Mesenchymal stem cell (in vitro differentiated cells and primary cell): ENCODE results near the gene COX7B2.

Source experiments
- DNase-seq: peaks from one replicate; pipeline ENCODE4 v3.0.0-alpha.2; 2013
- H2AFZ ChIP-seq: one replicate; pipeline ENCODE4 v1.6.1; 2013; ENCODE audit warnings: low read depth, mild to moderate bottlenecking, control low read depth, inconsistent platforms, low read length, moderate library complexity
- H2AK5ac ChIP-seq: 2 replicates; pipeline ENCODE4 v1.6.1; 2013; ENCODE audit warnings: low read length, moderate library complexity, mild to moderate bottlenecking, inconsistent platforms; ENCODE audit not compliant: severe bottlenecking
- H2BK120ac ChIP-seq: one replicate; pipeline ENCODE4 v1.6.1; 2013; ENCODE audit warnings: low read depth, mild to moderate bottlenecking, inconsistent platforms, low read length, moderate library complexity
- H2BK12ac ChIP-seq, 2 experiments: one replicate each; pipeline ENCODE4 v1.6.1; 2013; ENCODE audit warnings: inconsistent platforms in 2 of 2, low read length in 2 of 2, mild to moderate bottlenecking in 2 of 2, moderate library complexity in 2 of 2, control low read depth in 1 of 2
- H2BK15ac ChIP-seq: one replicate; pipeline ENCODE4 v1.6.1; 2013; ENCODE audit warnings: mild to moderate bottlenecking, low read depth, inconsistent platforms; ENCODE audit not compliant: poor library complexity, severe bottlenecking
- H2BK5ac ChIP-seq: 2 replicates; pipeline ENCODE4 v1.6.1; 2013; ENCODE audit warnings: low read depth, mild to moderate bottlenecking, low read length, control low read depth, inconsistent platforms; ENCODE audit not compliant: poor library complexity, severe bottlenecking
- H3K14ac ChIP-seq, 2 experiments: one replicate each; pipeline ENCODE4 v1.6.1; 2013; ENCODE audit warnings: inconsistent platforms in 2 of 2, low read length in 2 of 2, control low read depth in 1 of 2, mild to moderate bottlenecking in 1 of 2, moderate library complexity in 1 of 2
- H3K18ac ChIP-seq, 2 experiments: one replicate each; pipeline ENCODE4 v1.6.1; 2013; ENCODE audit warnings: inconsistent platforms in 2 of 2, low read length in 2 of 2, control low read depth in 1 of 2, low read depth in 1 of 2, mild to moderate bottlenecking in 1 of 2
- H3K23ac ChIP-seq, 2 experiments: one replicate each; pipeline ENCODE4 v1.6.1; 2013; ENCODE audit warnings: inconsistent platforms in 2 of 2, low read length in 2 of 2, mild to moderate bottlenecking in 2 of 2, moderate library complexity in 2 of 2, control low read depth in 1 of 2
- H3K27ac ChIP-seq: 2 replicates; pipeline ENCODE4 v1.5.1; 2013; ENCODE audit warnings: mild to moderate bottlenecking, moderate library complexity, low read length, control low read depth, inconsistent platforms; ENCODE audit not compliant: poor library complexity, severe bottlenecking
- H3K27me3 ChIP-seq, 2 experiments: 2 replicates each; pipeline versions ENCODE4 v1.6.1 to v1.7.0; 2013; ENCODE audit warnings: low read length in 2 of 2, mild to moderate bottlenecking in 2 of 2, moderate library complexity in 2 of 2, control low read depth in 1 of 2, inconsistent platforms in 1 of 2; ENCODE audit not compliant: control insufficient read depth in 1 of 2, insufficient read depth in 1 of 2
- H3K36me3 ChIP-seq, 2 experiments: 2 replicates each; pipeline versions ENCODE4 v1.6.1 to v1.7.0; 2013; ENCODE audit warnings: low read length in 2 of 2, control low read depth in 1 of 2, inconsistent platforms in 1 of 2, low read depth in 1 of 2, mild to moderate bottlenecking in 1 of 2; ENCODE audit not compliant: insufficient read depth in 2 of 2, control insufficient read depth in 1 of 2
- H3K4ac ChIP-seq, 2 experiments: one replicate each; pipeline ENCODE4 v1.6.1; 2013; ENCODE audit warnings: inconsistent platforms in 2 of 2, low read length in 2 of 2, mild to moderate bottlenecking in 2 of 2, moderate library complexity in 2 of 2, control low read depth in 1 of 2, low read depth in 1 of 2
- H3K4me1 ChIP-seq: 2 replicates; pipeline ENCODE4 v1.6.1; 2013; ENCODE audit warnings: low read depth, low read length, control low read depth; ENCODE audit not compliant: control insufficient read depth, insufficient read depth
- H3K4me2 ChIP-seq: 2 replicates; pipeline ENCODE4 v1.6.1; 2013; ENCODE audit warnings: low read length, mild to moderate bottlenecking, inconsistent platforms; ENCODE audit not compliant: poor library complexity, severe bottlenecking
- H3K4me3 ChIP-seq, 2 experiments: 2 replicates each; pipeline versions ENCODE4 v1.5.1 to v1.7.0; 2013; ENCODE audit warnings: low read length in 2 of 2, mild to moderate bottlenecking in 2 of 2, control low read depth in 1 of 2, low read depth in 1 of 2; ENCODE audit not compliant: insufficient read depth in 1 of 2
- H3K79me1 ChIP-seq: replicated peaks from 2 replicates; pipeline ENCODE4 v1.6.1; 2013; ENCODE audit warnings: mild to moderate bottlenecking, control low read depth, low read length, inconsistent platforms; ENCODE audit not compliant: poor library complexity, severe bottlenecking
- H3K9ac ChIP-seq: 2 replicates; pipeline ENCODE4 v1.7.0; 2013; ENCODE audit warnings: mild to moderate bottlenecking, low read length, moderate library complexity
- H3K9me3 ChIP-seq: 2 replicates; pipeline ENCODE4 v1.7.0; 2013; ENCODE audit warnings: mild to moderate bottlenecking, low read length; ENCODE audit not compliant: control insufficient read depth
- H4K8ac ChIP-seq: one replicate; pipeline ENCODE4 v1.6.1; 2013; ENCODE audit warnings: inconsistent platforms, mild to moderate bottlenecking, low read length, moderate library complexity
- H4K91ac ChIP-seq: one replicate; pipeline ENCODE4 v1.6.1; 2013; ENCODE audit warnings: mild to moderate bottlenecking, low read length, inconsistent platforms
- WGBS: methylation state at CpG from one replicate; pipeline ENCODE4 v1.1.7; 2013; ENCODE audit warnings: mixed read lengths; 5-methylcytosine and 5-hydroxymethylcytosine counted together

COX7B2 gene

GRCh38 chr4:46830971-46831454, 78.0 kb downstream of the COX7B2 start:
- H3K9ac ChIP-seq: no peak overlapping the region
- no peak overlapping the region for H3K4me3 ChIP-seq
- no peaks in the 10 kb centered on the region for H3K36me3 ChIP-seq
- no peak overlapping the region for H2BK15ac ChIP-seq
- H2BK5ac ChIP-seq: no peak overlapping the region
- no peak overlapping the region for H3K23ac ChIP-seq
- WGBS: 98% methylated on average over 14 of the region's 24 CpGs
- no peak overlapping the region for H3K18ac ChIP-seq
- no peak overlapping the region for H3K4me2 ChIP-seq
- no peak overlapping the region for H3K4ac ChIP-seq
- no peak overlapping the region for H4K8ac ChIP-seq
- H2AFZ ChIP-seq: no peak overlapping the region
- no peak overlapping the region for H4K91ac ChIP-seq
- no peak for DNase-seq
- no peak overlapping the region for H3K27ac ChIP-seq
- H2AK5ac ChIP-seq: no peak overlapping the region
- H3K27me3 ChIP-seq: no peaks in the 10 kb centered on the region
- H3K14ac ChIP-seq: peak overlapping the region in 1 of 2 experiments; percentile 3
- H3K79me1 ChIP-seq: no peaks in the 10 kb centered on the region
- no peaks in the 10 kb centered on the region for H3K4me1 ChIP-seq
- H2BK12ac ChIP-seq: no peak overlapping the region
- no peaks in the 10 kb centered on the region for H3K9me3 ChIP-seq
- H2BK120ac ChIP-seq: no peak overlapping the region

DNA sequence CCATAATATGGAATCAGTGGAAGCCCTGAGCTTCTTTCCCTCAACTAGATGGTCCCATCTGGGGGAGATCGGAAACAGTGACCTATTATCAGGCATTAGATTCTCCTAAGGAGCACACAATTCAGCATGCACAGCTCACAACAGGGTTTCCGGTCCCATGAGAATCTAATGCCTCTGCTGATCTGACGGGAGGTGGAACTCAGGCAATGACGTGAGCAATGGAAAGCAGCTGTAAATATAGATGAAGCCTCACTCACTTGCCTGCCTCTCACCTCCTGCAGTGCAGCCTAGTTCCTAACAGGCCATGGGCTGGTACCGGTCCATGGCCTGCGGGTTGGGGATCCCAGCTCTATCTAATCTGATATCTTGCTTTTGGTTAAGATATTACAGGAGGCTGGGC, 88.9 kb downstream of the COX7B2 start:
- 97% methylated on average over 6 of the region's 6 CpGs for WGBS
- H3K18ac ChIP-seq: no peak overlapping the region
- H3K79me1 ChIP-seq: no peaks in the 10 kb centered on the region
- H3K4me3 ChIP-seq: no peak overlapping the region
- H3K27ac ChIP-seq: no peak overlapping the region
- H2BK15ac ChIP-seq: no peak overlapping the region
- no peak overlapping the region for H3K4me2 ChIP-seq
- no peaks in the 10 kb centered on the region for H3K36me3 ChIP-seq
- H3K23ac ChIP-seq: no peak overlapping the region
- H2BK120ac ChIP-seq: no peak overlapping the region
- H3K14ac ChIP-seq: no peak overlapping the region
- no peak overlapping the region for H4K8ac ChIP-seq
- H3K9me3 ChIP-seq: peaks cover 5% of the 10 kb centered on the region
- no peak overlapping the region for H2BK12ac ChIP-seq
- peak overlapping the region; percentile 41 for H4K91ac ChIP-seq
- H2AK5ac ChIP-seq: no peak overlapping the region
- no peak overlapping the region for H3K9ac ChIP-seq
- DNase-seq: no peak
- no peak overlapping the region for H2BK5ac ChIP-seq
- no peaks in the 10 kb centered on the region for H3K27me3 ChIP-seq
- H3K4ac ChIP-seq: no peak overlapping the region
- no peak overlapping the region for H2AFZ ChIP-seq
- H3K4me1 ChIP-seq: no peaks in the 10 kb centered on the region

DNA sequence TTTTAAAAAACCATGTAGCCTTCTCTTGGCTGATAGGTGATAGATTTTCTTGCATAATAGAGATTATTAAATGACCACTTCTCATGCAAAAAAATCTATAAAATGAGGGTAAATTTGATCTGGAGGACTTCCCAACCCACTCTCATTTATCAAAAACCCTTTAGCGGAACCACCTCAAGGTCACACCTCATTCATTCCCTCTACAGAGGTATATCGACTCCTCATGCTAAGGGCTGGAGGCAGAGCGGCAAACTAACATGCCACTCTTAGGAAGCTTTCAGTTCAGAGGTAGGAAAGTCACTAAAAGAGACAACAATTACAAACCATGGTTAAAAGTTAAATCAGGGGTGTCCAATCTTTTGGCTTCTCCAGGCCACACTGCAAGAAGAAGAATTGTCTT, 90.0 kb downstream of the COX7B2 start:
- no peak overlapping the region for H4K8ac ChIP-seq

DNA sequence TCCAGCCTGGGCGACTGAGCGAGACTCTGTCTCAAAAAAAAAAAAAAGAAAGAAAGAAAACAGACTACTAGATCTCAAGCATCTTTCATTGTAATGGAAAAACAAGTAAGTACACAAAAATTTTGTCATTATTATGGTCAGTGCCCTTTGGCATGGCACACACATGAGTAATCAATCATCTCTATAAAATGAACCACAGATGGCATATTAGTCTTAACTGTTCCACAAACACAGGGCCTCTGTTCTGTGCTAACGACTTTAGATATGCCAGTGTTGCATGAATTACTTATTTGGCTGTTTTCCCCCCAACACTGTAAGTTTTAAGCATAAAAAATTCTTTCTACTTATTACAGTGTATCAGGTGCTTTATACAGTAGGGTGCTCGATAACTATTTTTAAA, 90.4 kb downstream of the COX7B2 start:
- H2AFZ ChIP-seq: no peak overlapping the region
- no CpG with 5 or more reads among the region's 4 CpGs for WGBS
- no peak overlapping the region for H2BK5ac ChIP-seq
- no peak overlapping the region for H3K4me2 ChIP-seq
- no peaks in the 10 kb centered on the region for H3K4me1 ChIP-seq
- H3K4me3 ChIP-seq: no peak overlapping the region
- no peaks in the 10 kb centered on the region for H3K36me3 ChIP-seq
- no peaks in the 10 kb centered on the region for H3K79me1 ChIP-seq
- H2BK12ac ChIP-seq: no peak overlapping the region
- H3K18ac ChIP-seq: no peak overlapping the region
- H2BK120ac ChIP-seq: no peak overlapping the region
- no peak overlapping the region for H4K91ac ChIP-seq
- H3K14ac ChIP-seq: no peak overlapping the region
- H2BK15ac ChIP-seq: no peak overlapping the region
- no peak overlapping the region for H3K4ac ChIP-seq
- no peaks in the 10 kb centered on the region for H3K9me3 ChIP-seq
- H3K27me3 ChIP-seq: no peaks in the 10 kb centered on the region
- no peak for DNase-seq
- no peak overlapping the region for H3K9ac ChIP-seq
- no peak overlapping the region for H4K8ac ChIP-seq
- no peak overlapping the region for H2AK5ac ChIP-seq
- no peak overlapping the region for H3K23ac ChIP-seq
- no peak overlapping the region for H3K27ac ChIP-seq

More for the DNA sequence above, 90.0 kb downstream of the COX7B2 start:
- Histone ChIP-seq H3K9me3 (no peaks in the 10 kb centered on the region), H4K91ac (no peak overlapping the region), H2BK5ac (no peak overlapping the region), H3K4me1 (no peaks in the 10 kb centered on the region), H2BK120ac (no peak overlapping the region), H3K9ac (no peak overlapping the region), H2BK12ac (no peak overlapping the region), H3K79me1 (no peaks in the 10 kb centered on the region), H2AFZ (no peak overlapping the region), H3K18ac (no peak overlapping the region), H3K23ac (no peak overlapping the region), H3K4me3 (no peak overlapping the region), H2AK5ac (no peak overlapping the region), H2BK15ac (no peak overlapping the region), H3K4me2 (no peak overlapping the region), H3K36me3 (no peaks in the 10 kb centered on the region), H3K14ac (no peak overlapping the region), H3K27ac (no peak overlapping the region), H3K27me3 (no peaks in the 10 kb centered on the region), H3K4ac (no peak overlapping the region)
- DNase-seq: no peak
- WGBS: 95% methylated on average over 3 of the region's 3 CpGs
